HEK293T (cell line): Measurements from ENCODE around the gene CCDC8.

Experiments used
- LEF1 ChIP-seq: fragments of 450-650 bp; IDR thresholded peaks from 2 replicates; pipeline ENCODE4 v1.6.1; 2017; ENCODE audit warnings: mild to moderate bottlenecking, borderline replicate concordance
- SP1 ChIP-seq: fragments of 450-650 bp; IDR thresholded peaks from 2 replicates; pipeline ENCODE4 v1.6.1; 2017

GRCh38 chr19:46456930-46457329, 43.6 kb upstream of the CCDC8 start:
- TF ChIP-seq LEF1 (no peak), SP1 (no peak)
